ENCODE measurements around the gene EML4.
"Not testable (repeated sequence)": the region's sequence is repeated elsewhere in the genome, so short reads cannot be mapped to it uniquely, and the experiment has no call there.

Gene EML4

DNA sequence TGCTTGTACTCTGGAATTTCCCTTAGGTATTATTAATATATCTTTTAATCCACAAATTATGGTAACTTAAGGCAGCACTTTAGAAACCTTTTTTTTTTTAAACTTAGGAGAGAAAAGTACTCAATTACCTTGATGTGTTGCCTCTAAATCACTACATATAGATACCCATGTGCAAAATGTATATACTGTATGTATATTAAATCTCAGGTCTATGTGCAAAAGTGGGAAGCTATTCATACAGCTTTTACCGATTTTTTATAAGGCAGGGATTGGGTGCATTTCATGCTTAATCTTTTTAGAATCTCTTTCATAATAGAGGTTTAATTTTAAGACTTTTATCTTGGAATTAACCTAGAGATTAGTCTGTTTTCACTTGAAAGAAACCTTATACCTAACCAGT is 3.4 kb downstream of the EML4 start:
- TF ChIP-seq, protein P1, sequence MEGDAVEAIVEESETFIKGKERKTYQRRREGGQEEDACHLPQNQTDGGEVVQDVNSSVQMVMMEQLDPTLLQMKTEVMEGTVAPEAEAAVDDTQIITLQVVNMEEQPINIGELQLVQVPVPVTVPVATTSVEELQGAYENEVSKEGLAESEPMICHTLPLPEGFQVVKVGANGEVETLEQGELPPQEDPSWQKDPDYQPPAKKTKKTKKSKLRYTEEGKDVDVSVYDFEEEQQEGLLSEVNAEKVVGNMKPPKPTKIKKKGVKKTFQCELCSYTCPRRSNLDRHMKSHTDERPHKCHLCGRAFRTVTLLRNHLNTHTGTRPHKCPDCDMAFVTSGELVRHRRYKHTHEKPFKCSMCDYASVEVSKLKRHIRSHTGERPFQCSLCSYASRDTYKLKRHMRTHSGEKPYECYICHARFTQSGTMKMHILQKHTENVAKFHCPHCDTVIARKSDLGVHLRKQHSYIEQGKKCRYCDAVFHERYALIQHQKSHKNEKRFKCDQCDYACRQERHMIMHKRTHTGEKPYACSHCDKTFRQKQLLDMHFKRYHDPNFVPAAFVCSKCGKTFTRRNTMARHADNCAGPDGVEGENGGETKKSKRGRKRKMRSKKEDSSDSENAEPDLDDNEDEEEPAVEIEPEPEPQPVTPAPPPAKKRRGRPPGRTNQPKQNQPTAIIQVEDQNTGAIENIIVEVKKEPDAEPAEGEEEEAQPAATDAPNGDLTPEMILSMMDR (IDR thresholded peaks at IDR 0.05; ENCODE audit: low read depth, low read length, missing control alignments), result no peak
- H3K4me3 ChIP-seq (ENCODE audit: low read depth, low read length), result peak overlapping the region; percentile 4
- no peak for DNase-seq (ENCODE audit: low read depth)
- in situ Hi-C loops (cut with HindIII; ENCODE audit: low sequenced_read_pairs), result no loop called here

DNA sequence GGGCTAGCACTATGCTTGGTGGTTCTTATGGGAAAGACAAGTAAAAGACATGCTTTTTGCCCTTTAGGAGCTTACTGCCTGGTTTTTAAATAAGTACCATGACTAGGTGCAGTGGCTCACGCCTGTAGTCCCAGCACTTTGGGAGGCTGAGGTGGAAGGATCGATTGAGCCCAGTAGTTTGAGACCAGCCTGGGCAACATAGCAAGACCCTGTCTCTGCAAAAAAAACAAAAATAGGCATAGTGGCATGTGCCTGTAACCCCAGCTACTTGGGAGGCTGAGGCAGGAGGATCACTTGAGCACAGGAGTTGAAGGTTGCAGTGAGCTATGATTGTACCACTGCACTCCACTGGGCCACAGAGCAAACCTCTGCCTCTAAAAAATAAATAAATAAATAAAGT is 4.3 kb downstream of the EML4 start:
- H3K4me3 ChIP-seq (ENCODE audit: low read depth, low read length); in situ Hi-C loops (cut with HindIII; ENCODE audit: low sequenced_read_pairs); DNase-seq (ENCODE audit: low read depth): not testable (repeated sequence)

DNA sequence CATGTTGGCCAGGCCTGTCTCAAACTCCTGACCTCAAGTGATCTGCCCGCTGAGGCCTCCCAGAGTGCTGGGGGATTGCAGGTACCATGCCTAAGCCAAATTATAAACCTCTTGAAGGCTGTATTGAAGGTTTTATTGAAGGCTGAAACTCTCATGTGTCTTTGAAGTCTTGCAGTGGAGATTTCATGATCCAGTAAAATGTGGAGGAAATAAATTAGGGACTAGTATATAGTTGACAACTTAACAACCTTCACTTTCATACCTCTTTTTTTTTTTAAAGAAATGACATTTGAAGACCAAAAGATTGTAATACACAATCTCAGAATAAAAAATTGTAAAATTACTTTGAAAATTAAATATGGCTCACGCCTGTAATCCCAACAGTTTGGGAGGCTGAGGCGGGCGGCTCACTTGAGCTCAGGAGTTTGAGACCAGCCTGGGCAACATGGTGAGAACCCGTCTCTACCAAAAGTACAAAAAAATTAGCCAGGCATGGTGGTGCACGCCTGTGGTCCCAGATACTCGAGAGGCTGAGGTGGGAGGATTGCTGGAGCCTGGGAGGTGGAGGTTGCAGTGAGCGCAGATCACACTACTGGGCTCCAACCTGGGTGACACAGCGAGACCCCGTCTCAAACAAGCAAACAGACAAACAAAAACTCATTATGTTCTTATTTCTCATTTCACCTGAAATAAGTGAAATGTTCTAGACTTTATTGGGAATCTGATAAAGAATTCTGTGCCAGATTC is 8.0 kb downstream of the EML4 start:
- H3K4me3 ChIP-seq (ENCODE audit: low read depth, low read length), result no peak overlapping the region
- in situ Hi-C loops (cut with HindIII; ENCODE audit: low sequenced_read_pairs), result no loop called here
- DNase-seq (ENCODE audit: low read depth), result no peak
- TF ChIP-seq, protein P1 (IDR thresholded peaks at IDR 0.05; ENCODE audit: low read depth, low read length, missing control alignments), result no peak

DNA sequence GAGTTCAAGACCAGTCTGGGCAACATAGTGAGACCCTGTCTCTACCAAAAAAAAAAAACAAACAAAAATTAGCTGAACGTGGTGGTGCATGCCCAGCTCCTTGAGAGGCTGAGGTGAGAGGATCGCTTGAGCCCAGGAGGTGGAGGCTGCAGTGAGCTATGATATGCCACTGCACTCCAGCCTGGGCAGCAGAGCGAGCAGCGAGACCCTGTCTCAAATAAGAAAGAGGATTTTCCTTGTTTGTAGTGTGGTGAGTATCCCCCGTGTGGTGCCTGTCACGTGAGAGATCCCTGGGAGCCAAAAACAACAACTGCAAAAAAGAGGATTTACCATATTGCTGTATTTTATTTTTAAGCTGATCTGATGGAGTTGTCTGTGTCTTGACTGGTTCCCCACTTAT is 9.2 kb downstream of the EML4 start:
- no peak for DNase-seq (ENCODE audit: low read depth)
- no peak overlapping the region for H3K4me3 ChIP-seq (ENCODE audit: low read depth, low read length)
- in situ Hi-C loops (cut with HindIII; ENCODE audit: low sequenced_read_pairs), result no loop called here
- TF ChIP-seq, protein P1 (IDR thresholded peaks at IDR 0.05; ENCODE audit: low read depth, low read length, missing control alignments), result no peak

DNA sequence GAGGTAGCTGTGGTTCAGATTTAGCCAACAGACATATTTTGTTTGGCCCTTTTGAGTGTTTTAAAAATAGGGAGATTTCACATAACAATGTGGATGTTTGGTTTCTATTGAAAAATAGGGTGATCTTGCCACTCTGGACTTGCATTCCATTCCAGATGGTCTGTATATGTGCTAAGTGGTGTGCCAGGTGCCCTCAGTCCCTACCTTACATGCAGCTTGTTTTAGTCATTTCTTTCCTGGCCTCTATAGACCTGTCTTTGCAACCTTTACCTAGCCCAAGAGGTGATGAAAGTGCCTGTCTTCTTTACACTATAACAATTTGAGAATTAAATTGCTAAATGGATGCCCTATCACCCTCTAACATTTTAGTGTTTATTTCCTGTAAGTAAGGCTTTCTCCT is 11.1 kb downstream of the EML4 start:
- no peak overlapping the region for H3K4me3 ChIP-seq (ENCODE audit: low read depth, low read length)
- DNase-seq (ENCODE audit: low read depth), result no peak
- TF ChIP-seq, protein P1 (IDR thresholded peaks at IDR 0.05; ENCODE audit: low read depth, low read length, missing control alignments), result no peak
- in situ Hi-C loops (cut with HindIII; ENCODE audit: low sequenced_read_pairs), result no loop called here

DNA sequence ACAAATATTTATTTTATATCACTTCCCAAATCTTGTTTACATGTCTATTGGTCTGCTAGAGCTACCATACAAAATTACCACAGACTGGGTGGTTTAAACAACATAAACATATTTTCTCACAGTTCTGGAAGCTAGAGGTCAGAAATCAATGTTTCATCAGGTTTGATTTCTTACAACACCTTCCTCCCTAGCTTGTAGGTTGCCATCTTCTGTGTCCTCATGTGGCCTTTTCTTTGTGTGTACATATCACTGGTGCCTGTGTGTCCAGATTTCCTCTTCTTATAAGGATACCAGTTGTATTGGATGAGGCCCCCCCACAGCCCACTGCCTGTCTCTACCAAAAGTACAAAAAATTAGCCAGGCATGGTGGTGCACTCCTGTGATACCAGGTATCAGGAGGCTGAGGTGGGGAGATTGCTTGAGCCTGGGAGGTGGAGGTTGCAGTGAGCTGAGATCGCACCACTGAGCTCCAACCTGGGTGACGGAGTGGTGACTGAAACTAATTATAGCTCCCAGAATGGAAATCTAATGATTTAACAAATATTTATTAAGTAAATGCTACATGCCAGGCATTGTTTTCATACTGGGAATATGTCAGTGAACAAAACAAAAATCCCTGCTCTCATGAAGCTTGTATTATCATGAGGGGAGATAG is 13.6 kb downstream of the EML4 start:
- H3K4me3 ChIP-seq (ENCODE audit: low read depth, low read length), result no peak overlapping the region
- TF ChIP-seq, protein P1 (IDR thresholded peaks at IDR 0.05; ENCODE audit: low read depth, low read length, missing control alignments), result no peak
- in situ Hi-C loops (cut with HindIII; ENCODE audit: low sequenced_read_pairs), result no loop called here
- no peak for DNase-seq (ENCODE audit: low read depth)

DNA sequence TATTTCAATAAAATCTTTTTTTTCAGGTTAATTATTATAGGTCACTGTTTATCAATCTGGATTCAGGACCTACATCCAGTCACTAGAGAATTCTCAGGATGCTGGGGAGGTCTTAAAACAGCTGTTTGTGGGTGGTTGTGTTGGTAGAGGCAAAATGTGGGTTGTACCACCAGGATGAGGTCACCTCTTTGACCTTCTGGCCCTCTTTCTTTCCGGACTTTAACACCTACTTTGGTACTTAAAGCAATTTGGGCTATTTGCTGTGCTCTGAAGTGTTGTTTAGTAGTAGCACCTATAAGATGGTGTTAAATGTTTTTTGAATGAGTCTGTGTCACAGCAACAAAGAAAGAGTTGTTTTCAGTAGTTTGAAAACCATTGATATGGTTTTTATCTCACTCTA is 14.6 kb downstream of the EML4 start:
- no peak overlapping the region for H3K4me3 ChIP-seq (ENCODE audit: low read depth, low read length)
- no peak for DNase-seq (ENCODE audit: low read depth)
- in situ Hi-C loops (cut with HindIII; ENCODE audit: low sequenced_read_pairs), result no loop called here
- TF ChIP-seq, protein P1 (IDR thresholded peaks at IDR 0.05; ENCODE audit: low read depth, low read length, missing control alignments), result no peak

All from astrocyte of the cerebellum (primary cell).